A549 (cell line): ENCODE data around the gene ABCB4. TPM values are rescaled to one million over a fixed set of nuclear protein-coding genes. Genes with fewer than 3 reads are reported as not detected.

Source experiments
- polyA plus RNA-seq, 4 experiments: library from polyadenylated mRNA; depleted of rRNA in 3 of 4; stranded (reverse); fragments of >200 nt; fragmentation: RNase III in 1 of 4; extraction: RNeasy Plus Mini Kit Qiagen cat#74134 plus additional on column Dnase treatment in 1 of 4; gene quantifications; 2 replicates in 3 of 4; 3 replicates in 1 of 4; pipeline ENCODE4 v1.2.3, GENCODE V29; 2011 to 2017

Gene ABCB4
- polyA plus RNA-seq, 2 of the 4 experiments (the other 2 are of a cell fraction), result 0.12 TPM; not detected in 1

Other genes starting within 250 kb of the ABCB4 start
- 11.3 and 18.2 TPM in 2 replicates for gene CROT, start 130.0 kb downstream of the ABCB4 start, polyA plus RNA-seq (2011; rRNA removed)
- gene CROT, start 130.0 kb downstream of the ABCB4 start, polyA plus RNA-seq (2017; fragmentation: RNase III; extraction: RNeasy Plus Mini Kit Qiagen cat#74134 plus additional on column Dnase treatment), result 12.1 to 12.3 TPM (median 12.3 TPM) in 3 replicates
- 0.05 and 0.13 TPM in 2 replicates for gene ABCB1, start 125.2 kb upstream of the ABCB4 start, polyA plus RNA-seq (2011; rRNA removed)
- gene ABCB1, start 125.2 kb upstream of the ABCB4 start, polyA plus RNA-seq (2017; fragmentation: RNase III; extraction: RNeasy Plus Mini Kit Qiagen cat#74134 plus additional on column Dnase treatment), result 0.07 to 0.09 TPM in 2 of 3 replicates, not detected in the other
- not detected in 2 replicates for gene RUNDC3B, start 152.7 kb upstream of the ABCB4 start, polyA plus RNA-seq (2011; rRNA removed)
- gene RUNDC3B, start 152.7 kb upstream of the ABCB4 start, polyA plus RNA-seq (2017; fragmentation: RNase III; extraction: RNeasy Plus Mini Kit Qiagen cat#74134 plus additional on column Dnase treatment), result not detected in 3 replicates